MCF 10A (cell line): ENCODE measurements around the gene STOX2. TPM values are rescaled to one million over a fixed set of nuclear protein-coding genes. Genes with fewer than 3 reads are reported as not detected.

Experiments
- BruUV-seq: library from RNA; stranded (reverse); fragments of 400-500 nt; replicated peaks from 2 replicates; lab custom pipeline; 2021; lab: Mats Ljungman, UMichigan
- CTCF ChIA-PET: fragments of 300-600 bp; sonication (Branson Sonifier 250); formaldehyde crosslinking; extraction: SDS; loops from one replicate; lab custom pipeline; 2021; ENCODE audit warnings: antibody characterized with exemption, inconsistent platforms; lab: Yijun Ruan, JAX
- POLR2A ChIA-PET: fragments of 300-600, 350-650 bp; sonication (Branson Sonifier 250); formaldehyde crosslinking; extraction: SDS; loops from one replicate; lab custom pipeline; 2020; ENCODE audit warnings: antibody characterized with exemption, inconsistent platforms; lab: Yijun Ruan, JAX
- DNase-seq: peaks from one replicate; pipeline ENCODE4 v3.0.0-alpha.2; 2018; ENCODE audit not compliant: unreplicated experiment
- H3K27ac Mint-ChIP-seq: one replicate; pipeline ENCODE4 v1.8.0; 2022; ENCODE audit warnings: mild to moderate bottlenecking, low read depth, mixed read lengths; ENCODE audit not compliant: unreplicated experiment
- H3K27me3 Mint-ChIP-seq: one replicate; pipeline ENCODE4 v1.8.0; 2022; ENCODE audit warnings: mixed read lengths; ENCODE audit not compliant: insufficient read depth, unreplicated experiment
- H3K36me3 Mint-ChIP-seq: one replicate; pipeline ENCODE4 v1.8.0; 2022; ENCODE audit warnings: mild to moderate bottlenecking, moderate library complexity, mixed read lengths; ENCODE audit not compliant: insufficient read depth, unreplicated experiment
- H3K4me1 Mint-ChIP-seq: one replicate; pipeline ENCODE4 v1.8.0; 2022; ENCODE audit warnings: mixed read lengths; ENCODE audit not compliant: insufficient read depth, unreplicated experiment
- H3K4me3 Mint-ChIP-seq: one replicate; pipeline ENCODE4 v1.8.0; 2022; ENCODE audit warnings: mild to moderate bottlenecking, moderate library complexity, mixed read lengths; ENCODE audit not compliant: unreplicated experiment
- H3K9me3 Mint-ChIP-seq: one replicate; pipeline ENCODE4 v1.8.0; 2022; ENCODE audit warnings: mixed read lengths; ENCODE audit not compliant: unreplicated experiment
- intact Hi-C: fragments of 100-400 bp; cut with micrococcal nuclease; formaldehyde crosslinking; loops from 2 replicates; pipeline ENCODE4 v1.14.1; 2022
- total RNA-seq: library from RNA; stranded (reverse); gene quantifications from 2 replicates; pipeline ENCODE4 v1.2.3, GENCODE V29; 2022
- TF ChIP-seq, protein P1 (sequence below): fragments of 200-600 bp; IDR thresholded peaks from one replicate; pipeline ENCODE4 v1.8.0; 2022; ENCODE audit warnings: antibody characterized with exemption, mild to moderate bottlenecking; ENCODE audit not compliant: unreplicated experiment

Gene STOX2
- total RNA-seq, 1 experiment from 2014 or later, result 1.1 TPM

DNA sequence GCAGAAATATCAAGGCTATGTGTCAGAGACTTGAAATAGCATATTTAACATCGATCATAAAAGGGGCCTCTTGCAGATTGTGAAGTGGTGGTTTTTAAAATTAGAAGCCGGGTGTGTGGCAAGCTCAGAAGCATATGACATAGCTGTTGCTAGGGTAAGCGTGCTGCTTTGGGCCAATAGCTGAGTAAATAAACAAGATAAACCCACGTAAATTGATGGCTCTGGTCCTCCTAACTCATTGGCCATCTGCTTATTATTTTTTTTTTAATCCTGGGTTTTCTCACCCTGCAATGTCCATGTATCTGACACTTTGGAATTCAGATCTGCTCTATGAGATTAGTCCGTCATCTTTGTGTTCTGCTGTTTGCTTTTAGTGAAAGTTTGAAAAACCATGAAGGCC lies 32.6 kb upstream of the STOX2 start:
- ChIA-PET POLR2A (interaction anchor here (0.6 to 0.7 kb wide), 2 partner anchors 10 to 603 kb away, joined by 3 to 4 read pairs; no protein-coding TSS in a partner anchor), CTCF (interaction anchor here (0.7 kb wide), 1 partner anchor 180 kb away, joined by 3 read pairs; no protein-coding TSS in a partner anchor)
- Mint-ChIP-seq H3K9me3 (no peaks in the 10 kb centered on the region), H3K36me3 (no peaks in the 10 kb centered on the region), H3K4me1 (peaks cover 15% of the 10 kb centered on the region), H3K4me3 (no peak overlapping the region), H3K27ac (no peak overlapping the region), H3K27me3 (no peaks in the 10 kb centered on the region)
- intact Hi-C loops, result no loop called here
- TF ChIP-seq, protein P1, sequence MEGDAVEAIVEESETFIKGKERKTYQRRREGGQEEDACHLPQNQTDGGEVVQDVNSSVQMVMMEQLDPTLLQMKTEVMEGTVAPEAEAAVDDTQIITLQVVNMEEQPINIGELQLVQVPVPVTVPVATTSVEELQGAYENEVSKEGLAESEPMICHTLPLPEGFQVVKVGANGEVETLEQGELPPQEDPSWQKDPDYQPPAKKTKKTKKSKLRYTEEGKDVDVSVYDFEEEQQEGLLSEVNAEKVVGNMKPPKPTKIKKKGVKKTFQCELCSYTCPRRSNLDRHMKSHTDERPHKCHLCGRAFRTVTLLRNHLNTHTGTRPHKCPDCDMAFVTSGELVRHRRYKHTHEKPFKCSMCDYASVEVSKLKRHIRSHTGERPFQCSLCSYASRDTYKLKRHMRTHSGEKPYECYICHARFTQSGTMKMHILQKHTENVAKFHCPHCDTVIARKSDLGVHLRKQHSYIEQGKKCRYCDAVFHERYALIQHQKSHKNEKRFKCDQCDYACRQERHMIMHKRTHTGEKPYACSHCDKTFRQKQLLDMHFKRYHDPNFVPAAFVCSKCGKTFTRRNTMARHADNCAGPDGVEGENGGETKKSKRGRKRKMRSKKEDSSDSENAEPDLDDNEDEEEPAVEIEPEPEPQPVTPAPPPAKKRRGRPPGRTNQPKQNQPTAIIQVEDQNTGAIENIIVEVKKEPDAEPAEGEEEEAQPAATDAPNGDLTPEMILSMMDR, result no peak
- no TSS peak for BruUV-seq
- no peak for DNase-seq

DNA sequence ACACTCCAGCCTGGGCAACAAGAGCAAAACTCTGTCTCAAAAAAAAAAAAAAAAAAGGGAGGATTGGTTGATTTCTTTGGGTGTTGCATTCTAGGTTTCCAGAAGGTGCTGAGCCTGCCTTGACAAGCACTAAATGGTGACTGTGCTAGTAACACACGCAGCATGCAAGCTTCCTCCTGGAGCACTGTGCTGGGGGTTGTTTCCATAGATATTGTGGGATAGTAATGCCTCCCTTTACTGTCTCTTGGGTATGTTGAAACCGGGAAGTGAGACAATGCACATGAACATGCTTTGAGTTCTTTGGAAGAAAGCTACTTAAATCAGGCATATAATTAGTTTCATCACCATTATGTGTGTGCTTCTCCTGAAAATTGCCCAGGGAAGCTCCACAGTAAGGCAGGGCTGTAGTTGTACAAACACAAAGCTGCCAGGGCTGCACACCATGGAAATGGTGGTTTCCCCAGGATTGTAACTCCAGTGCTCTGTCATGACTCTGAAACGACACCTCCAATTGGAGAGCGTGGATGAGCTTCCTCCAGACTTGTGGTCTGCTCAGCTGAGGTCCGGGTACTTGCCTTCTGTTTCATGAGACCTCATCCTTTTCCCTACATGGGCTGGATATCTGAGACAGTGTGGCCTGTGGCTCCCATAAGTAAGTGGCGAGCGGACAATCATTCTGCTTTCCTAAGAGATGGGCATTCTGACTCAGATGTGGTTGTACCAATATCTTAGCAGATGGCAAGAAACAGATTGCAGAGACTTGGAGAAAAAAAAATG lies 31.5 kb upstream of the STOX2 start:
- no TSS peak for BruUV-seq
- no peak overlapping the region for H3K27ac Mint-ChIP-seq
- no peaks in the 10 kb centered on the region for H3K36me3 Mint-ChIP-seq
- intact Hi-C loops, result no loop called here
- ChIA-PET POLR2A (interaction anchor here (0.6 to 1.5 kb wide), 2 partner anchors 9 to 32 kb away, joined by 3 to 6 read pairs; partner anchors contain the start of gene STOX2), CTCF (interaction anchor here (0.6 to 0.7 kb wide), 2 partner anchors 15 to 179 kb away, joined by 3 read pairs; no protein-coding TSS in a partner anchor)
- H3K4me1 Mint-ChIP-seq, result peaks cover 15% of the 10 kb centered on the region
- H3K4me3 Mint-ChIP-seq, result no peak overlapping the region
- no peak for DNase-seq
- H3K9me3 Mint-ChIP-seq, result no peaks in the 10 kb centered on the region
- no peaks in the 10 kb centered on the region for H3K27me3 Mint-ChIP-seq
- TF ChIP-seq, protein P1, result no peak

DNA sequence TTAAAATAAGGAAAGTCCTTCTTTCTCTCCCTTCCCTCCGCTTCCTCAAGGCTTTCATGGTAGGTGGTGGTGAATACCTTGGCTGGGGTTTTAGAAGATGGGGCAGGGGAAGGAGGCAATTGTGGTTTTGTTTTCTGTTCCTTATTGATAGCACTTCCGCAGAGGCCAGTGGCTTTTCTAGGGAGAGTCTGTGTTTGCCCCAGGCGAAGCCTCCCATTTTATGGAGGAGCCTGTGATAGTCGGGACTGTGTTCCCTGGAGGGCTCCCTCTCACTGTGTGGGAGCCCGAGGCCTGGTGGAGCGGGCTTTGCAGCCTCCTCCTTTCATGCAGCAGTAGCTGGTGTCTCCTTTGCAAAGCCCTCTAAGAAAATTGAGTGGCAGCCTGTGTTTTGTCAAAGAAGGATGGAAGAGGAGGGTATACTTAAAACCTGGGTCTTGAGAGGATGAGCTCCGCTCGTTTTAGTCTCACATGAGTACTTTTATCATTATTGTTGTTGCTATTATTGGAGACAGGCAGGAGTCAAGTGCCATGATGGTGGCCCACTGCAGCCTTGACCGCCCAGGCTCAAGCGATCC lies 29.8 kb upstream of the STOX2 start:
- Mint-ChIP-seq H3K36me3 (no peaks in the 10 kb centered on the region), H3K27me3 (no peaks in the 10 kb centered on the region), H3K4me3 (no peak overlapping the region), H3K27ac (no peak overlapping the region), H3K4me1 (peaks cover 15% of the 10 kb centered on the region), H3K9me3 (no peaks in the 10 kb centered on the region)
- no peak for DNase-seq
- intact Hi-C loops, result no loop called here
- ChIA-PET POLR2A (interaction anchor here (0.9 kb wide), 3 partner anchors 21 to 114 kb away, joined by 3 to 4 read pairs (median 3); partner anchors contain the start of gene STOX2), CTCF (interaction anchor here (0.6 kb wide), 1 partner anchor 12 kb away, joined by 3 read pairs; no protein-coding TSS in a partner anchor)
- TF ChIP-seq, protein P1, result no peak
- BruUV-seq, result no TSS peak
